HEK293 (cell line): ENCODE measurements around the gene PHF8.

ENCODE experiments used
- CTCF ChIA-PET: fragments of 350-600 bp; formaldehyde crosslinking; extraction: SDS; loops from one replicate; lab custom pipeline; 2021; ENCODE audit warnings: antibody characterized with exemption; lab: Yijun Ruan, JAX
- POLR2A ChIA-PET: fragments of 300-600 bp; formaldehyde crosslinking; extraction: SDS; loops from one replicate; lab custom pipeline; 2020; ENCODE audit warnings: antibody characterized with exemption, inconsistent platforms; lab: Yijun Ruan, JAX
- H3K27ac ChIP-seq: fragments of 200-500 bp; sonication (Bioruptor generic); 2 replicates; pipeline ENCODE4 v1.5.1; 2014; ENCODE audit warnings: low read depth, low read length, control low read depth, inconsistent platforms; ENCODE audit errors: extremely low read depth
- H3K36me3 ChIP-seq, 2 experiments: fragments of 200-500 bp in 1 of 2; sonication (Bioruptor generic) in 1 of 2; 1 replicate in 1 of 2; 2 replicates in 1 of 2; pipeline ENCODE4 v1.5.1; 2014 to 2017; ENCODE audit warnings: inconsistent platforms in 2 of 2, low read length in 2 of 2; ENCODE audit not compliant: control insufficient read depth in 2 of 2, insufficient read depth in 1 of 2
- H3K4me1 ChIP-seq: fragments of 200-500 bp; sonication (Bioruptor generic); 2 replicates; pipeline ENCODE4 v1.5.1; 2014; ENCODE audit warnings: mild to moderate bottlenecking, low read length, inconsistent platforms; ENCODE audit not compliant: control insufficient read depth, insufficient read depth
- H3K4me3 ChIP-seq: 2 replicates; pipeline ENCODE4 v1.5.1; 2011; ENCODE audit warnings: low read depth, mild to moderate bottlenecking, control low read depth, low read length, moderate library complexity
- H3K9me3 ChIP-seq: fragments of 200-500 bp; sonication (Bioruptor generic); 2 replicates; pipeline ENCODE4 v1.5.1; 2014; ENCODE audit warnings: low read depth, low read length, inconsistent platforms; ENCODE audit not compliant: control insufficient read depth, insufficient read depth
- GLIS1 ChIP-seq: fragments of 450-650 bp; formaldehyde crosslinking; IDR thresholded peaks from 2 replicates; pipeline ENCODE4 v1.5.1; 2016; ENCODE audit warnings: missing biosample characterization, missing genetic modification characterization
- GLIS2 ChIP-seq: fragments of 450-650 bp; formaldehyde crosslinking; IDR thresholded peaks from 2 replicates; pipeline ENCODE4 v1.5.1; 2016; ENCODE audit warnings: missing biosample characterization, missing genetic modification characterization
- IKZF3 ChIP-seq: fragments of 450-650 bp; IDR thresholded peaks from 2 replicates; pipeline ENCODE4 v1.5.0; 2018; ENCODE audit warnings: missing biosample characterization, mild to moderate bottlenecking, missing genetic modification characterization, moderate library complexity
- KLF1 ChIP-seq: fragments of 450-650 bp; formaldehyde crosslinking; IDR thresholded peaks from 2 replicates; pipeline ENCODE4 v1.5.1; 2016; ENCODE audit warnings: missing biosample characterization, missing genetic modification characterization
- MYNN ChIP-seq: fragments of 450-650 bp; formaldehyde crosslinking; IDR thresholded peaks from 2 replicates; pipeline ENCODE4 v1.5.1; 2016; ENCODE audit warnings: missing biosample characterization, missing genetic modification characterization, borderline replicate concordance
- OVOL3 ChIP-seq: fragments of 450-650 bp; formaldehyde crosslinking; IDR thresholded peaks from 2 replicates; pipeline ENCODE4 v1.5.1; 2016; ENCODE audit warnings: missing biosample characterization, missing genetic modification characterization
- SCRT1 ChIP-seq: fragments of 450-650 bp; formaldehyde crosslinking; IDR thresholded peaks from 2 replicates; pipeline ENCODE4 v1.5.1; 2016; ENCODE audit warnings: missing biosample characterization, missing genetic modification characterization, borderline replicate concordance
- SP3 ChIP-seq: fragments of 450-650 bp; formaldehyde crosslinking; IDR thresholded peaks from 2 replicates; pipeline ENCODE4 v1.5.1; 2016; ENCODE audit warnings: missing biosample characterization, missing genetic modification characterization
- ZFP37 ChIP-seq: fragments of 450-650 bp; formaldehyde crosslinking; IDR thresholded peaks from 2 replicates; pipeline ENCODE4 v1.5.1; 2016; ENCODE audit warnings: missing biosample characterization, missing genetic modification characterization
- ZNF140 ChIP-seq: fragments of 450-650 bp; formaldehyde crosslinking; IDR thresholded peaks from 2 replicates; pipeline ENCODE4 v1.5.1; 2016; ENCODE audit warnings: missing biosample characterization, missing genetic modification characterization
- ZNF341 ChIP-seq: fragments of 450-650 bp; formaldehyde crosslinking; IDR thresholded peaks from 2 replicates; pipeline ENCODE4; 2016; ENCODE audit warnings: low read depth, missing biosample characterization, missing genetic modification characterization
- ZNF394 ChIP-seq: fragments of 450-650 bp; formaldehyde crosslinking; IDR thresholded peaks from 2 replicates; pipeline ENCODE4 v1.5.1; 2016; ENCODE audit warnings: missing biosample characterization, missing genetic modification characterization, mild to moderate bottlenecking, moderate library complexity, borderline replicate concordance
- ZNF544 ChIP-seq: fragments of 450-650 bp; formaldehyde crosslinking; IDR thresholded peaks from 2 replicates; pipeline ENCODE4 v1.5.0; 2017; ENCODE audit warnings: missing biosample characterization, missing genetic modification characterization
- ZNF561 ChIP-seq: fragments of 450-650 bp; IDR thresholded peaks from 2 replicates; pipeline ENCODE4 v1.5.1; 2018; ENCODE audit warnings: missing biosample characterization, missing genetic modification characterization, borderline replicate concordance
- ZNF621 ChIP-seq: fragments of 450-650 bp; formaldehyde crosslinking; IDR thresholded peaks from 2 replicates; pipeline ENCODE4 v1.5.1; 2017; ENCODE audit warnings: missing biosample characterization, missing genetic modification characterization
- ZNF707 ChIP-seq: fragments of 450-650 bp; formaldehyde crosslinking; IDR thresholded peaks from 2 replicates; pipeline ENCODE4 v1.5.1; 2016; ENCODE audit warnings: missing biosample characterization, missing genetic modification characterization
- ZNF76 ChIP-seq: fragments of 450-650 bp; formaldehyde crosslinking; IDR thresholded peaks from 2 replicates; pipeline ENCODE4; 2016; ENCODE audit warnings: low read depth, missing biosample characterization, missing genetic modification characterization, borderline replicate concordance
- ZSCAN16 ChIP-seq: fragments of 450-650 bp; formaldehyde crosslinking; IDR thresholded peaks from 2 replicates; pipeline ENCODE4 v1.5.1; 2016; ENCODE audit warnings: missing biosample characterization, missing genetic modification characterization
- TF ChIP-seq, protein P1 (sequence below): fragments of 450-650 bp; formaldehyde crosslinking; IDR thresholded peaks from 2 replicates; pipeline ENCODE4 v1.5.1; 2016; ENCODE audit warnings: missing biosample characterization, missing genetic modification characterization
- TF ChIP-seq, protein P2 (sequence below): fragments of 450-650 bp; formaldehyde crosslinking; IDR thresholded peaks from 2 replicates; pipeline ENCODE4 v1.5.0; 2017; ENCODE audit warnings: missing biosample characterization, missing genetic modification characterization, borderline replicate concordance
- TF ChIP-seq, protein P3 (sequence below): fragments of 450-650 bp; formaldehyde crosslinking; IDR thresholded peaks from 2 replicates; pipeline ENCODE4 v1.5.1; 2017; ENCODE audit warnings: missing biosample characterization, missing genetic modification characterization
- TF ChIP-seq, protein P4 (sequence below): fragments of 450-650 bp; IDR thresholded peaks from 2 replicates; pipeline ENCODE4 v1.5.1; 2018; ENCODE audit warnings: missing biosample characterization, missing genetic modification characterization
- TF ChIP-seq, protein P5 (sequence below): fragments of 450-650 bp; formaldehyde crosslinking; IDR thresholded peaks from 2 replicates; pipeline ENCODE4 v1.5.1; 2016; ENCODE audit warnings: missing biosample characterization, missing genetic modification characterization
- TF ChIP-seq, protein P6 (sequence below): fragments of 450-650 bp; formaldehyde crosslinking; optimal IDR thresholded peaks from 2 replicates; pipeline ENCODE3; 2016; ENCODE audit warnings: missing biosample characterization, mild to moderate bottlenecking, missing genetic modification characterization

Gene PHF8

DNA sequence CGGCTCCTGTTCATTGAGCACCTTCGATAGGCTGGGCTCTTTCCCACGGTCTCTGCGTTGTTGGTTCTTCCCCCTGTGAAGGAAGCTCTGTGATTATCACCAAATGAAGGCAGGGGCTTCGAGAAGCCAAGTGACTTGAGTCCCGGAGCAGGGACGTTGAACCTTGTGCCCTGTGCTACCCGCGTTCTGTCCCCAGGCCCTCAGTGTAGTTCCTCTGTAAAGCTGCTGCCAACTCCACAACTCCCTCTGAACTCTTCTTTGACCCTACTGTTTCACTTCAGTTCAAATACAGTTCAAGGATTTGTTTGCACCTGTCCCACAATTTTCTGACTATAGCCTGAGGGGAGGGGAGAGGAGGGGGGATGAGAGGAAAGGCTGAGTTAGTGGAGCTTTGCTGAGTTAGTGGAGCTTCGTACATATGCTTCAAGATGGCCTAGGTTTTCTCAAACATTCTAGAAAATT is 635 bp upstream of the PHF8 start (continued):
- TF ChIP-seq, protein P1, sequence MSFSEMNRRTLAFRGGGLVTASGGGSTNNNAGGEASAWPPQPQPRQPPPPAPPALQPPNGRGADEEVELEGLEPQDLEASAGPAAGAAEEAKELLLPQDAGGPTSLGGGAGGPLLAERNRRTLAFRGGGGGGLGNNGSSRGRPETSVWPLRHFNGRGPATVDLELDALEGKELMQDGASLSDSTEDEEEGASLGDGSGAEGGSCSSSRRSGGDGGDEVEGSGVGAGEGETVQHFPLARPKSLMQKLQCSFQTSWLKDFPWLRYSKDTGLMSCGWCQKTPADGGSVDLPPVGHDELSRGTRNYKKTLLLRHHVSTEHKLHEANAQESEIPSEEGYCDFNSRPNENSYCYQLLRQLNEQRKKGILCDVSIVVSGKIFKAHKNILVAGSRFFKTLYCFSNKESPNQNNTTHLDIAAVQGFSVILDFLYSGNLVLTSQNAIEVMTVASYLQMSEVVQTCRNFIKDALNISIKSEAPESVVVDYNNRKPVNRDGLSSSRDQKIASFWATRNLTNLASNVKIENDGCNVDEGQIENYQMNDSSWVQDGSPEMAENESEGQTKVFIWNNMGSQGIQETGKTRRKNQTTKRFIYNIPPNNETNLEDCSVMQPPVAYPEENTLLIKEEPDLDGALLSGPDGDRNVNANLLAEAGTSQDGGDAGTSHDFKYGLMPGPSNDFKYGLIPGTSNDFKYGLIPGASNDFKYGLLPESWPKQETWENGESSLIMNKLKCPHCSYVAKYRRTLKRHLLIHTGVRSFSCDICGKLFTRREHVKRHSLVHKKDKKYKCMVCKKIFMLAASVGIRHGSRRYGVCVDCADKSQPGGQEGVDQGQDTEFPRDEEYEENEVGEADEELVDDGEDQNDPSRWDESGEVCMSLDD (tag by site-specific recombination): no peak
- TF ChIP-seq, protein P2, sequence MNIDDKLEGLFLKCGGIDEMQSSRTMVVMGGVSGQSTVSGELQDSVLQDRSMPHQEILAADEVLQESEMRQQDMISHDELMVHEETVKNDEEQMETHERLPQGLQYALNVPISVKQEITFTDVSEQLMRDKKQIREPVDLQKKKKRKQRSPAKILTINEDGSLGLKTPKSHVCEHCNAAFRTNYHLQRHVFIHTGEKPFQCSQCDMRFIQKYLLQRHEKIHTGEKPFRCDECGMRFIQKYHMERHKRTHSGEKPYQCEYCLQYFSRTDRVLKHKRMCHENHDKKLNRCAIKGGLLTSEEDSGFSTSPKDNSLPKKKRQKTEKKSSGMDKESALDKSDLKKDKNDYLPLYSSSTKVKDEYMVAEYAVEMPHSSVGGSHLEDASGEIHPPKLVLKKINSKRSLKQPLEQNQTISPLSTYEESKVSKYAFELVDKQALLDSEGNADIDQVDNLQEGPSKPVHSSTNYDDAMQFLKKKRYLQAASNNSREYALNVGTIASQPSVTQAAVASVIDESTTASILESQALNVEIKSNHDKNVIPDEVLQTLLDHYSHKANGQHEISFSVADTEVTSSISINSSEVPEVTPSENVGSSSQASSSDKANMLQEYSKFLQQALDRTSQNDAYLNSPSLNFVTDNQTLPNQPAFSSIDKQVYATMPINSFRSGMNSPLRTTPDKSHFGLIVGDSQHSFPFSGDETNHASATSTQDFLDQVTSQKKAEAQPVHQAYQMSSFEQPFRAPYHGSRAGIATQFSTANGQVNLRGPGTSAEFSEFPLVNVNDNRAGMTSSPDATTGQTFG: no peak
- TF ChIP-seq ZNF561 (tag by site-specific recombination): no peak
- peak; percentile 55; the same call in 1 of the 2 replicates for TF ChIP-seq ZSCAN16 (tag by site-specific recombination)
- no peak for TF ChIP-seq ZNF621 (tag by site-specific recombination)
- no peak for TF ChIP-seq SP3 (tag by site-specific recombination)
- TF ChIP-seq, protein P3, sequence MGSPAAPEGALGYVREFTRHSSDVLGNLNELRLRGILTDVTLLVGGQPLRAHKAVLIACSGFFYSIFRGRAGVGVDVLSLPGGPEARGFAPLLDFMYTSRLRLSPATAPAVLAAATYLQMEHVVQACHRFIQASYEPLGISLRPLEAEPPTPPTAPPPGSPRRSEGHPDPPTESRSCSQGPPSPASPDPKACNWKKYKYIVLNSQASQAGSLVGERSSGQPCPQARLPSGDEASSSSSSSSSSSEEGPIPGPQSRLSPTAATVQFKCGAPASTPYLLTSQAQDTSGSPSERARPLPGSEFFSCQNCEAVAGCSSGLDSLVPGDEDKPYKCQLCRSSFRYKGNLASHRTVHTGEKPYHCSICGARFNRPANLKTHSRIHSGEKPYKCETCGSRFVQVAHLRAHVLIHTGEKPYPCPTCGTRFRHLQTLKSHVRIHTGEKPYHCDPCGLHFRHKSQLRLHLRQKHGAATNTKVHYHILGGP: no peak
- TF ChIP-seq ZNF544 (tag by site-specific recombination): no peak
- TF ChIP-seq, protein P4, sequence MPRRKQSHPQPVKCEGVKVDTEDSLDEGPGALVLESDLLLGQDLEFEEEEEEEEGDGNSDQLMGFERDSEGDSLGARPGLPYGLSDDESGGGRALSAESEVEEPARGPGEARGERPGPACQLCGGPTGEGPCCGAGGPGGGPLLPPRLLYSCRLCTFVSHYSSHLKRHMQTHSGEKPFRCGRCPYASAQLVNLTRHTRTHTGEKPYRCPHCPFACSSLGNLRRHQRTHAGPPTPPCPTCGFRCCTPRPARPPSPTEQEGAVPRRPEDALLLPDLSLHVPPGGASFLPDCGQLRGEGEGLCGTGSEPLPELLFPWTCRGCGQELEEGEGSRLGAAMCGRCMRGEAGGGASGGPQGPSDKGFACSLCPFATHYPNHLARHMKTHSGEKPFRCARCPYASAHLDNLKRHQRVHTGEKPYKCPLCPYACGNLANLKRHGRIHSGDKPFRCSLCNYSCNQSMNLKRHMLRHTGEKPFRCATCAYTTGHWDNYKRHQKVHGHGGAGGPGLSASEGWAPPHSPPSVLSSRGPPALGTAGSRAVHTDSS (tag by site-specific recombination): no peak
- no peak for TF ChIP-seq ZNF394
- no peak for TF ChIP-seq KLF1
- no peak for TF ChIP-seq ZNF341 (tag by site-specific recombination)
- TF ChIP-seq, protein P5, sequence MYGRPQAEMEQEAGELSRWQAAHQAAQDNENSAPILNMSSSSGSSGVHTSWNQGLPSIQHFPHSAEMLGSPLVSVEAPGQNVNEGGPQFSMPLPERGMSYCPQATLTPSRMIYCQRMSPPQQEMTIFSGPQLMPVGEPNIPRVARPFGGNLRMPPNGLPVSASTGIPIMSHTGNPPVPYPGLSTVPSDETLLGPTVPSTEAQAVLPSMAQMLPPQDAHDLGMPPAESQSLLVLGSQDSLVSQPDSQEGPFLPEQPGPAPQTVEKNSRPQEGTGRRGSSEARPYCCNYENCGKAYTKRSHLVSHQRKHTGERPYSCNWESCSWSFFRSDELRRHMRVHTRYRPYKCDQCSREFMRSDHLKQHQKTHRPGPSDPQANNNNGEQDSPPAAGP: no peak
- TF ChIP-seq MYNN (tag by site-specific recombination): no peak
- no peak for TF ChIP-seq ZNF707 (tag by site-specific recombination)

GRCh38 chrX:54043541-54044125 is 640 bp downstream of the PHF8 start:
- H3K36me3 ChIP-seq: peaks cover 30 to 35% of the 10 kb centered on the region in 2 experiments
- ChIA-PET POLR2A (interaction anchor here (1.0 to 3.6 kb wide), 7 partner anchors 12 to 396 kb away, joined by 3 to 36 read pairs (median 6); partner anchors contain the start of genes FAM120C, TSR2 and WNK3), CTCF (interaction anchor here (0.6 to 1.5 kb wide), 3 partner anchors 314 to 1014 kb away, joined by 3 to 5 read pairs (median 5); partner anchors contain the start of genes TSR2 and WNK3)
- H3K4me1 ChIP-seq: no peaks in the 10 kb centered on the region
- peak overlapping the region; percentile 74 for H3K4me3 ChIP-seq
- no peaks in the 10 kb centered on the region; the same call in 1 of the 2 replicates for H3K9me3 ChIP-seq
- peak overlapping the region; percentile 98 for H3K27ac ChIP-seq
- TF ChIP-seq ZFP37 (tag by site-specific recombination) (no peak), GLIS2 (tag by site-specific recombination) (peak; percentile 43; the same call in 1 of the 2 replicates), OVOL3 (tag by site-specific recombination) (peak; percentile 8; the same call in 1 of the 2 replicates), ZNF140 (no peak), ZNF76 (tag by site-specific recombination) (peak; percentile 85; the same call in 1 of the 2 replicates), SCRT1 (no peak), IKZF3 (tag by site-specific recombination) (peak; percentile 63; the same call in 1 of the 2 replicates), GLIS1 (tag by site-specific recombination) (peak; percentile 45; the same call in 1 of the 2 replicates), ZNF707 (tag by site-specific recombination) (no peak)
- TF ChIP-seq, protein P6, sequence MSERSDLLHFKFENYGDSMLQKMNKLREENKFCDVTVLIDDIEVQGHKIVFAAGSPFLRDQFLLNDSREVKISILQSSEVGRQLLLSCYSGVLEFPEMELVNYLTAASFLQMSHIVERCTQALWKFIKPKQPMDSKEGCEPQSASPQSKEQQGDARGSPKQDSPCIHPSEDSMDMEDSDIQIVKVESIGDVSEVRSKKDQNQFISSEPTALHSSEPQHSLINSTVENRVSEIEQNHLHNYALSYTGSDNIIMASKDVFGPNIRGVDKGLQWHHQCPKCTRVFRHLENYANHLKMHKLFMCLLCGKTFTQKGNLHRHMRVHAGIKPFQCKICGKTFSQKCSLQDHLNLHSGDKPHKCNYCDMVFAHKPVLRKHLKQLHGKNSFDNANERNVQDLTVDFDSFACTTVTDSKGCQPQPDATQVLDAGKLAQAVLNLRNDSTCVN (tag by site-specific recombination): peak; percentile 81
